ENCODE results near the gene MIEF1.

MIEF1 gene

DNA sequence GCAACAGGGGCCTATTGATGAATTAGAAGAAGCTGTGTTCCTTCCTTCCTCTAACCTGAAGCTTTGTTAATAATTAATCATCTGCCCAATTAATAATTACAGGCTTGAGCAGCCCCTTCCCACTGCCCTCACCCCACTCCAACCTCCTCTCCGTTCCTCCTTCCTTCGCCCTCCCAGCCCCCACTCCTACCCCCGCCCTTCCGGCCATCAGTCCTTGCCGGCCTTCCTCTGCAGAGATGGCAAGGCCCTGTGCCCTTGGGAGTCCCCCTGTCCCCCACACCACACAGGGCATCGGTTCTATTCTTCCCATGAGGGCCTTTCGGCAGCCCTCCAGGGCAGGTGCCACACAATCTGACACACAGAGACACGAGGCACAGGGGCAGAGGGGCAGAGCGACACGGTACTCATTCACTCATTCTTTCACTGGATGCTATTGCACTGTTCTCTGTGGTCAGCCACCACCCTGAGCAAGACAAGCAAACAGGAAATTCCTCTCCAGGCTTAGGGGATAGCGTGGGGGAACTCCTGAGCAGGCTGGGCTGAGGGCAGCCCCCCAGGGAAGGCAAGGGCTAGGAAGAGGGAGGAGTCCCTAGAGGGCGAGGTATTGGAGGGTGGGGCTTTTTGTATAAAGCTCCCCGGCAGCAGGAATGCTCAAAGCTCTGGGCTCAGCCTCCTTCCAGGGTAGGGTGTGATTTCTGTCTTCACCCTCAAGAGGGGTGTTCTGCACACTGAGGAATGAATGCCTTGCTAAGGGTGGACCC is 30.5 kb upstream of the MIEF1 start:
- peak in 1 of 5 experiments; percentile 42 for DNase-seq

GRCh38 chr22:39472570-39473556 is 29.2 kb upstream of the MIEF1 start:
- no peak for DNase-seq

GRCh38 chr22:39473851-39474250 is 28.2 kb upstream of the MIEF1 start:
- DNase-seq, result no peak

DNA sequence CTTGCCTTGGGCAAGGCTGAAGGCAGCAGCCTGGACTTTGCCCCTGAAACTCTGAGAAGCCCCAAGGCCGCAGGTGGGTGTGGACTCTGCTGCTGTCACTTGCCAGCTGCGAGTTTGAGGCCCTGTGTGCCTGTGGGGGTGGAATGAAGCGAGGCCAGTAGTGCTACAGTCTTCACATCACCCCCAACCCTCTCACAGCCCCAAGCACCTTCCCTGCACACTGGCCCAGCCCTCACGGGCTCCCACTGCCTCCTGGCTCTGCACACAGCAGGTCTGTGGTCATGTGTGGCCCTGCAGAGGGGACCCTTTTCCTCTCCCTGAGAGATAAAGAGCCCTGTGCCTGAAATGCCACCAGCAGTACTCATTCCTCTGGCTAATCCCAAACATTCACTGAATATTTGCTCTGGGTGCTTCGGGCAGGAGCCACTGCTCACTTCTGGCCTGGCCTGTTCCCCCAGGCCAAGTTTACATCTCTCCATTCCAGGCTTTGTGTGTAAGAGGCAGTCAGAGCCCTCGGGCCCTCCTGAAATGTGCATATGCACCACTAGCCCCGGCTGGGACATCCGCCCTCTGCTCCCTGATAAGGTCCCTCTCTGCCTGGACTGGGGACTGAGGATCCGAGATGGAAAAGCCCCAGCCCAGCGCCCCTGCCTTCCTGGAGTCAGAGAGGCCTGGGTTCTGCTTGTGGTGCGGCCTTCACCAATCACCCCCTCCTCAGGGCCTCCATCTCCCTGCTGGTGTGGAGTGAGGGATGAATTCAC is 27.6 kb upstream of the MIEF1 start:
- no peak for DNase-seq

DNA sequence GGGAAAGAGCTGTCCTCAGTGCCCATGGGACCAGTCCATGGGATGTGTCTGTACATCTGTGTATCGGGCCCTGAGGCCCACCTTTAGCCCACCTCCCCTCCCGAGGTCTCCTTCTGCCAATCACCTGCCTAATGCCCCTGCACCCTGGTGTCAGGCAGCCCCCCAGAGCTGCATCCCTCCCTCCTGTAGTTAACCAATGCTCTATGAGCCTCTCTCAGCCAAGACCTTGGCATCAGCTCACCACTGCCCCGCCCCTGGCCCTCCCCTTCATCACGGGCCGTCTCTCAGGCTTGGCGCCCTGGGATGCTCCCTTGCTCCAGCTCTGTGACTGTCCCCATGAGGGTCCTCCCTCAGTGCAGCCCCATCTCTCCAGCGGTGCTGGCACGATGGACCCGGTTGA is 26.8 kb upstream of the MIEF1 start:
- DNase-seq, result no peak

DNA sequence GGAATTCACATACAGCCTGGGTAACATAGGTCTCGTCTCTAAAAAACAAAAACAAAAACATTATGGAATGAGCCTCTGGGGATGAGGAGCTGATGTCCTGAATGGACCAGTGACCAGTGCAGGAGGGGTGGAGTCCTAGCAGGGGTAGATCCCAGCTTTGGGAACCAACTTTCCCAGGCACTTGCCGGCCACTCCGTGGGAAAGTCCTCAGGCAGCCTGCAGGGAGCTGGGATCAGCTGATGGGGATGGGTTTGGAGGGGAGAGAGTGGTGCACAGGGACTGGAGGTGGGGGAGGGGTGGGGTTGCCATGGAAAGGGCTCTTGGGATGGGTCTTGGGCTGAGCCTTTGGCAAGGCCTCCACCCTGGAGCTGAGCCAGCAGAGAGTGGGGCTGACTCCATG is 26.2 kb upstream of the MIEF1 start:
- DNase-seq, result no peak

GRCh38 chr22:39476664-39477063 is 25.4 kb upstream of the MIEF1 start:
- DNase-seq, result no peak

DNA sequence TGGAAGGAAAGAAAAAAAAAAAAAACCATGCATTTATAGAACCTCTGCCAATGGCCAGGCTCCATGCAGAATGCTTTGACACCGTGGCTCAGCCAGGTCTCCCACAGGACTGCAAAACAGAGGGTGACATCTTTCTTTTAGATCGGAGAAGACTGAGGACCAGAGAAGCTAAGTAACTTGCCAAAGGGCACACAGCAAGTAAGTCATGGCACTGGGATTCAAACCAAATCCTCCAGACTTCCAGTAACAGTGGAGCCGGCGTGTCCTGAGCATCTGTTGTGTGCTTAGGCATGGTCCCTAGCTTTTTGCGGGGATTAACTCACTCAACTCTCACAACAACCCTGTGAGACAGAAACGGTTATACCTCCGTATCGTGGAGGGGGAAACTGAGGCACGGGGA is 24.5 kb upstream of the MIEF1 start:
- DNase-seq, result no peak

DNA sequence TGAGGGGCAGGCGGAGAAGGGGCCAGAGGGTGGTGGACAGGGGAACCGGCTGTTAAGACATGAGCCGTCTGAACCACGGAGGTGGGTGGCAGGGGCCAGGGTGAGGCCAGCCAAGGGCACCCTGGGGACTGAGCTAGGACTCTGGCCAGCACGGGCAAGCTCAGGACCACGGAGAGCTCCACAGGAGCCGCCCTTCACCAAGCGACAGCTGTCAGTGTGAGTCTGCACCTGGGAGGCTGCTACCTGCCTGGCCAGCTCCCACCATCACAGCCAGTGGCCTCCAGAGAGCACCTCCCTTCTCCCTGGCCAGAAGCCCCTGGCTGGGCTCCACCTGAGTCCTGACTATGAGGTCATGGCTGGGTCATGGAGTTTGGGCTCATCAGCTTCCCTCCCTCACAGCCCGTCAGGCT is 23.6 kb upstream of the MIEF1 start:
- DNase-seq, result no peak

DNA sequence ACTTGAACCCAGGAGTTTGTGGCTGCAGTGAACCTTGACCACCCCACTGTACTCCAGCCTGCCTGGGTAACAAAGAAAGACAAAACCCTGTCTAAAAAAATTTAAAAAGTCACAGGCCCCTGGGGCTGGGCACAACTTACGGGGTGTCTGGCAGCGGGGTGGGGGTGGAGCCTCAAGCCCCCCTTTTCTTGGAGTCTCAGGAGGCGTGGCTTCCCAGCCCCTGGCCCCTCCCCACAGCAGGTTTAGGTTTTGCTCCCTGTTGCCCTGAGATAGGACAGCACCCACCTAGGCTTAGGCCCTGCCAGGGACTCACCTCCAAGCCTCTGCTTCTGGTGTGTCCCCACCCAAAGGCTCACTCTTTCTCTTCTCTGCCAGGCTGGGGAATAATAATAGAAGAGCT is 22.8 kb upstream of the MIEF1 start:
- no peak for DNase-seq

DNA sequence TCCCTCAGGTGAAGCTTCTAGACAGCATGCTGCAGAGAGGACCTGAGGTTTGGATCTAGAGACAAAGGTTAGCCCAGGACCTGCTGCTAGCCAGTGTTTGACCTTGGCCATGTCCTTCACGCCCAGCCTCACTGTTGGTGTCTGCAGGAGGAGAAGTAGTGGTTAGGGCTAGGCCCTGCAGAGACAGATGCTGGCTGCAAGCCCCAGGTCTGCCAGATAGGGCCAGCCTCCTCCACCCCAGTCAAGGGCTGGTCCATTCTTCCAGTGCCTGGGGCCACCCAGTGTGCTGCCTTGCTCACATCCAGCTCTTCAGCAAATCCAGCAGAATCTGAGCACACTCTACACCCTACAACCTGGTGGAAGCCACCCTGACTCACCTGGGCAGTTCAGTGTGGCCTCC is 21.5 kb upstream of the MIEF1 start:
- no peak for DNase-seq

GRCh38 chr22:39481054-39481453 is 21.0 kb upstream of the MIEF1 start:
- DNase-seq, result no peak

- DNase-seq, result no peak
These were observed 20.5 kb upstream of the MIEF1 start for GRCh38 chr22:39481595-39481994.

DNA sequence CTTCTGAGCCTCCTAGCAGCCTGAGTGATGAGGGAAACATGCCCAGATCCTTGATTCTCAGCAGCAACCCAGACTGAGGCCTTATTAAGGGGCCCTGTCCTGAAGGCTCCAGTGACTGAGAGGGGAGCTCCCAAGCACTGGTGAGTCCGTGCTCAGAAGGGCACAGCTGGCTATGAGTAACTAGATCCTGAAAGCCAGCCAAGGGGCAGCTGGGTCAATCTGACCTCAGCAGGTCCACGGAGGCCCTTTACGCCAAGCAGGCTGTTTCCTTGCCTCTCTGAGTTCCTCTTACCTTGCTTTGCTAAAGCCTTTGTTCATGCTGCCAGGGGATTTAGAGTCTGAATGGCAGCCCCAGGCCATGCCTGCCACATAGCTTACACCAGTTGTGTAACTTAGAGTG is 19.3 kb upstream of the MIEF1 start:
- DNase-seq, result no peak

- no peak for DNase-seq
These were observed 14.9 kb upstream of the MIEF1 start for GRCh38 chr22:39486951-39487825.

DNA sequence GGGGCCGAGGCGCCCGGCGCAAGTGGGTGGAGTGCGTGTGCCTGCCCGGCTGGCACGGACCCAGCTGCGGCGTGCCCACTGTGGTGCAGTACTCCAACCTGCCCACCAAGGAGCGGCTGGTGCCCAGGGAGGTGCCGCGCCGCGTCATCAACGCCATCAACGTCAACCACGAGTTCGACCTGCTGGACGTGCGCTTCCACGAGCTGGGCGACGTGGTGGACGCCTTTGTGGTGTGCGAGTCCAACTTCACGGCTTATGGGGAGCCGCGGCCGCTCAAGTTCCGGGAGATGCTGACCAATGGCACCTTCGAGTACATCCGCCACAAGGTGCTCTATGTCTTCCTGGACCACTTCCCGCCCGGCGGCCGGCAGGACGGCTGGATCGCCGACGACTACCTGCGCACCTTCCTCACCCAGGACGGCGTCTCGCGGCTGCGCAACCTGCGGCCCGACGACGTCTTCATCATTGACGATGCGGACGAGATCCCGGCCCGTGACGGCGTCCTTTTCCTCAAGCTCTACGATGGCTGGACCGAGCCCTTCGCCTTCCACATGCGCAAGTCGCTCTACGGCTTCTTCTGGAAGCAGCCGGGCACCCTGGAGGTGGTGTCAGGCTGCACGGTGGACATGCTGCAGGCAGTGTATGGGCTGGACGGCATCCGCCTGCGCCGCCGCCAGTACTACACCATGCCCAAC is 14.1 kb upstream of the MIEF1 start:
- DNase-seq, result no peak

- DNase-seq, result no peak
These were observed 13.5 kb upstream of the MIEF1 start for GRCh38 chr22:39488563-39489083.

DNA sequence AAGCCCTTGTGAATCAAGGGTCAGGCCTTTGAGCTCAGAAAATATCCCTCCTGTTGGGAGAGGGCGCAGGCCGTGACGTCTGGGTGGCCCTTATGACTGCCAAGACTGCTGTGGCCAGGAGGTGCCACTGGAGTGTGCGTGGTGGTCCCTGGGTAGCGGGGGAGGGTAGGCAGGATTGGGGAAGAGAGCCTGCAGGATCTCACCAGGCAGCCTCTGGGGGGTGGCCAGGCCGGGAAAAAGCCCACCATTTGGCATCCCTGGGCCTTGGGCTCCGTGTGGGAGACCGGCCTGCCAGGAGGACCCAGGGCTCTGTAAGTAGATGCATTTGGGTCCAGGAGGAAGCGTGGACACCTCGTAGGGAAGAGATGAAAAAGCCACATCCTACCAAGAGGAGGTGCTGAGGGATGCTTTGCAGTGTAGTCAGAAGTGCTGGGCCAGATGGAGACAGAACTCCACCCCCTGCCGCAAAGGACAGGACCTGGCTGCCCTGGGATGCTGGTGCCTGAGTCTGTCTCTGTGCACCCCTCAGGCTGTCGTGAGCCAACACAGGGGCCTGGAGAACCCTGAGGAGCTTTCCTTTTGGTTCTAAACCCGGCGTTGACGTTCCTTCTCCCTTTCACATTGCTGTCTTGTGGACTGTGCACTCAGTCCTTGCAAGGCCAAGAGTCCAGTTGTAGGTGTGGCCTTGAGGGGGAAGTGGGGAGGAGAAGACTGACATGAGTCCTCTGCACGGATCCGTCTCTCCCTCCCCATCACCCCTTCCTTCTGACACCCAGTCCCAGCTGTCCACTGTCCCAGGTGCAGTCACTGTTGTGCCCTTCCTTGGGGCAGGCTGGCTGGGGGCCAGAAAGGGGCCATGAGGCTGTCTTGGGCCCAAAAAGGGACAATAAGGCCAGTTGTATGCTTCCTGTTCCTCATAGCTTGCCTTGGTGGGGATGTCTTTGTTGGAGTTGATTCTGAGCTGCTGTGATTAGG is 12.7 kb upstream of the MIEF1 start:
- DNase-seq, result no peak

DNA sequence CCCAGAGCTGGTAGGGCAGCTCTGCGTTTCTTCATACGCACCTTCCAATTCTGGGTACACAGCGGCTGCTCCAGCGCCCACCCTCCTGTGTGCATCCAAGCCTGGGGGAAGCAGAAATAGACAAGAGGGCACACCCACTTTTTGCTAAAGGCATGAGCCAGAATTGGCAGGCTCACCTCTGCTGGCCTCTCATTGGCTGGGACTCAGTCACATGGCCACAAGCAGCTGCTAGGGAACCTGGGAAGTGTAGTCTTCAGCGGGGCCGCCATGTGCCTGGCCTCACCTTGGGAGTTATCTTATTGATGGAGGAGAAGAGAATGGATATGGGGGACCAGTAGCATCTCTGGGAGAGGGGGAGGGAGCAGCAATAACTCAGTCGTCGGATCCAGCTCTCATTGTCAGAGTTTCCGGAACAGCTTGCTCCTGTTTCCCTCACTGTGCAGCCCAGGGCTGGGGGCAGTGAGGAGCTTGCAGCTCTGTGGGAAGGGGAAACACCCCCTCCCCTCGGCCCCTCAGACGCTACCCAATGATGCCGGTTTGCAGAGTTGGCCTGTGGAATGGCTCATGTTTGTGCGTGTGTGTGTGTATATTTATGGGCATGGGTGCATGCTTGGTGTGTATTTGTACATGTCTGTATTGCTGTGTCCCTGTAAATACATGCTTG is 11.8 kb upstream of the MIEF1 start:
- DNase-seq, result peak; percentile 42 to 90 (median 68)

Data from T-helper 2 cell (primary cell).